Left ventricle myocardium inferior (tissue), 1 donor: ENCODE data around the gene TTF2. TPM values are rescaled to one million over a fixed set of nuclear protein-coding genes. Genes with fewer than 3 reads are reported as not detected.

ENCODE experiments used
- DNase-seq: peaks from one replicate; pipeline ENCODE4 v3.0.0-alpha.2; 2020
- H3K27ac ChIP-seq: fragments of 200-600 bp; replicated peaks from 2 replicates; pipeline ENCODE4 v1.8.0; 2021
- H3K27me3 ChIP-seq: fragments of 200-600 bp; 2 replicates; pipeline ENCODE4 v1.8.0; 2021; ENCODE audit warnings: low read depth
- H3K36me3 ChIP-seq: fragments of 200-600 bp; 2 replicates; pipeline ENCODE4 v1.8.0; 2021
- H3K4me1 ChIP-seq: fragments of 200-600 bp; 2 replicates; pipeline ENCODE4 v1.8.0; 2021
- H3K4me3 ChIP-seq: fragments of 200-600 bp; 2 replicates; pipeline ENCODE4 v1.8.0; 2021; ENCODE audit warnings: mild to moderate bottlenecking, moderate library complexity
- H3K9me3 ChIP-seq: fragments of 200-600 bp; replicated peaks from 2 replicates; pipeline ENCODE4 v1.8.0; 2021
- CTCF ChIP-seq: fragments of 200-600 bp; IDR thresholded peaks from 2 replicates; pipeline ENCODE4 v1.8.0; 2021; ENCODE audit warnings: antibody characterized with exemption, mild to moderate bottlenecking, borderline replicate concordance
- intact Hi-C: fragments of 100-400 bp; cut with micrococcal nuclease; formaldehyde crosslinking; loops from one replicate; pipeline ENCODE4 v1.11.0; 2022
- total RNA-seq: library from RNA; stranded (reverse); fragmentation: NEBNext Ultra II Directional; extraction: Animal tissue kit (Norgen Biotek cat#: 25700); gene quantifications from one replicate; pipeline ENCODE4 v1.2.1, GENCODE V29; 2021
- donor health status: DM: no; HTN: yes; CAD: no; lungs with severe emphysema.

The TTF2 gene
- total RNA-seq, 1 donor from 2014 or later = 6.4 TPM

GRCh38 chr1:117142200-117142599 lies 82.1 kb downstream of the TTF2 start:
- H3K36me3 ChIP-seq = no peaks in the 10 kb centered on the region
- H3K9me3 ChIP-seq = no peaks in the 10 kb centered on the region
- DNase-seq = no peak
- intact Hi-C loops = no loop called here
- H3K27me3 ChIP-seq = peaks cover 6% of the 10 kb centered on the region
- H3K4me1 ChIP-seq = peaks cover 10% of the 10 kb centered on the region
- no peak for TF ChIP-seq CTCF
- no peak overlapping the region for H3K27ac ChIP-seq
- H3K4me3 ChIP-seq = no peak overlapping the region

GRCh38 chr1:117143172-117143571 lies 83.0 kb downstream of the TTF2 start:
- Histone ChIP-seq H3K27ac (no peak overlapping the region), H3K4me3 (no peak overlapping the region), H3K36me3 (no peaks in the 10 kb centered on the region), H3K4me1 (peaks cover 20% of the 10 kb centered on the region), H3K27me3 (peaks cover 6% of the 10 kb centered on the region), H3K9me3 (no peaks in the 10 kb centered on the region)
- intact Hi-C loops = no loop called here
- TF ChIP-seq CTCF = no peak
- DNase-seq = no peak

GRCh38 chr1:117143871-117144270 lies 83.7 kb downstream of the TTF2 start:
- Histone ChIP-seq H3K27me3 (peaks cover 6% of the 10 kb centered on the region), H3K36me3 (no peaks in the 10 kb centered on the region), H3K4me1 (peaks cover 21% of the 10 kb centered on the region), H3K4me3 (no peak overlapping the region), H3K27ac (no peak overlapping the region), H3K9me3 (no peaks in the 10 kb centered on the region)
- no peak for TF ChIP-seq CTCF
- no peak for DNase-seq
- intact Hi-C loops = no loop called here

GRCh38 chr1:117146072-117146471 lies 85.9 kb downstream of the TTF2 start:
- intact Hi-C loops = no loop called here
- Histone ChIP-seq H3K4me1 (peaks cover 21% of the 10 kb centered on the region), H3K9me3 (no peaks in the 10 kb centered on the region), H3K4me3 (no peak overlapping the region), H3K27me3 (peaks cover 6% of the 10 kb centered on the region), H3K27ac (no peak overlapping the region), H3K36me3 (no peaks in the 10 kb centered on the region)
- no peak for DNase-seq
- no peak for TF ChIP-seq CTCF

GRCh38 chr1:117146575-117147340 lies 86.6 kb downstream of the TTF2 start:
- DNase-seq = no peak
- intact Hi-C loops = no loop called here
- no peaks in the 10 kb centered on the region for H3K36me3 ChIP-seq
- H3K27me3 ChIP-seq = peaks cover 6% of the 10 kb centered on the region
- peak overlapping the region; percentile 38 for H3K4me3 ChIP-seq
- H3K4me1 ChIP-seq = peaks cover 21% of the 10 kb centered on the region
- no peak for TF ChIP-seq CTCF
- H3K27ac ChIP-seq = no peak overlapping the region
- H3K9me3 ChIP-seq = peaks cover 3% of the 10 kb centered on the region
